ENCODE results near the gene SIRT4. TPM values are rescaled to one million over a fixed set of nuclear protein-coding genes. Genes with fewer than 3 reads are reported as not detected.
"Not testable (repeated sequence)": the region's sequence is repeated elsewhere in the genome, so short reads cannot be mapped to it uniquely, and the experiment has no call there.

Gene SIRT4
- 1 to 10 TPM; 2.4 to 4.9 (median 4.2) TPM for polyA plus RNA-seq (ENCODE audit: insufficient read length in 10 of 10)
- long read RNA-seq, donor 1, partial matches to known transcripts: 0 of 1 reads
- long read RNA-seq, donor 1, other reads (novel, unspliced or antisense): 0 of 1 reads
- long read RNA-seq, donor 2, partial matches to known transcripts: 0 of 1 reads
- long read RNA-seq, donor 2, other reads (novel, unspliced or antisense): 0 of 1 reads
- long read RNA-seq, donor 3: 0 reads
- long read RNA-seq, donor 4, partial matches to known transcripts: 0 of 1 reads
- long read RNA-seq, donor 4, other reads (novel, unspliced or antisense): 0 of 1 reads
- long read RNA-seq, donor 5: 0 reads
- long read RNA-seq, donor 6: 0 reads
- long read RNA-seq, donor 7: 0 reads
- long read RNA-seq, donor 8, partial matches to known transcripts: 0 of 1 reads
- long read RNA-seq, donor 8, other reads (novel, unspliced or antisense): 0 of 1 reads
- long read RNA-seq, donor 9: 0 reads

GRCh38 chr12:120301962-120302815, at the start of gene SIRT4:
Gene SIRT4, plus strand, starts transcription at chr12:120302321. Its CDS starts 1,241 bp downstream, at chr12:120303562.
- DNase-seq: peak; percentile 94 to 97 (median 95)

- not testable (repeated sequence) for DNase-seq
Observed at GRCh38 chr12:120253313-120253712, 48.8 kb upstream of the SIRT4 start.

- DNase-seq: no peak
Observed at GRCh38 chr12:120254809-120255208, 47.3 kb upstream of the SIRT4 start.

- peak; percentile 89 to 94 (median 94) for DNase-seq
Observed at GRCh38 chr12:120257041-120257821, 44.9 kb upstream of the SIRT4 start.

- DNase-seq: no peak
Observed at GRCh38 chr12:120258323-120258896, 43.7 kb upstream of the SIRT4 start.

- no peak for DNase-seq
Observed at GRCh38 chr12:120259418-120260202, 42.5 kb upstream of the SIRT4 start.

GRCh38 chr12:120260607-120261006, 41.5 kb upstream of the SIRT4 start:
- DNase-seq: no peak

GRCh38 chr12:120261951-120262851, 39.9 kb upstream of the SIRT4 start:
- DNase-seq: peak in 1 of 3 donors; percentile 74

- DNase-seq: peak in 2 of 3 donors; percentile 59 to 64
Observed at GRCh38 chr12:120262852-120263747, 39.0 kb upstream of the SIRT4 start.

- DNase-seq: peak in 1 of 3 donors; percentile 40
Observed at GRCh38 chr12:120263748-120264085, 38.4 kb upstream of the SIRT4 start.

GRCh38 chr12:120264086-120264903, 37.8 kb upstream of the SIRT4 start:
- DNase-seq: peak in 1 of 3 donors; percentile 47

- no peak for DNase-seq
Observed at GRCh38 chr12:120264904-120265472, 37.1 kb upstream of the SIRT4 start.

- peak; percentile 83 to 91 (median 89) for DNase-seq
Observed at GRCh38 chr12:120265473-120266179, 36.5 kb upstream of the SIRT4 start, which contains the start of gene PXN. Gene PXN, minus strand, starts transcription at chr12:120265730. Its CDS starts 101 bp downstream, at chr12:120265629.

- no peak for DNase-seq
Observed at GRCh38 chr12:120266180-120266870, 35.8 kb upstream of the SIRT4 start.

GRCh38 chr12:120267736-120268135, 34.4 kb upstream of the SIRT4 start:
- DNase-seq: no peak

- no peak for DNase-seq
Observed at GRCh38 chr12:120276734-120277133, 25.4 kb upstream of the SIRT4 start.
